GM13977 (cell line): ENCODE results near the gene TMTC1.

ENCODE experiments used
- DNase-seq: peaks from one replicate; pipeline ENCODE4 v3.0.0; 2012; ENCODE audit warnings: low spot score
- CTCF ChIP-seq: IDR thresholded peaks from 2 replicates; pipeline ENCODE4 v1.5.1; 2012; ENCODE audit warnings: mild to moderate bottlenecking, control low read depth; ENCODE audit not compliant: insufficient read depth; ENCODE audit errors: extremely low read depth, missing control alignments
- in situ Hi-C: fragments of 300-500 bp; cut with MboI; formaldehyde crosslinking; loops from one replicate; pipeline ENCODE4 v1.12.0; 2022; ENCODE audit warnings: low sequenced_read_pairs, low pct_unique_long_range_greater_than_20kb, mixed read lengths, inconsistent platforms; ENCODE audit not compliant: unreplicated experiment

TMTC1 gene

GRCh38 chr12:29702222-29702621 lies 81.5 kb downstream of the TMTC1 start:
- DNase-seq = no peak
- no peak for TF ChIP-seq CTCF
- in situ Hi-C loops = no loop called here

- no peak for DNase-seq
These were observed 82.8 kb downstream of the TMTC1 start for GRCh38 chr12:29700761-29701481.

GRCh38 chr12:29698756-29699155 lies 85.0 kb downstream of the TMTC1 start:
- no peak for TF ChIP-seq CTCF
- no peak for DNase-seq
- in situ Hi-C loops = no loop called here

More at GRCh38 chr12:29700761-29701481, 82.8 kb downstream of the TMTC1 start:
- in situ Hi-C loops = no loop called here
- TF ChIP-seq CTCF = no peak

- no peak for TF ChIP-seq CTCF
- DNase-seq = no peak
- in situ Hi-C loops = no loop called here
These were observed 87.9 kb downstream of the TMTC1 start for GRCh38 chr12:29695800-29696199.

- no peak for DNase-seq
- TF ChIP-seq CTCF = no peak
- in situ Hi-C loops = no loop called here
These were observed 88.7 kb downstream of the TMTC1 start for GRCh38 chr12:29695026-29695425.

GRCh38 chr12:29694002-29694401 lies 89.7 kb downstream of the TMTC1 start:
- no peak for DNase-seq
- in situ Hi-C loops = no loop called here
- no peak for TF ChIP-seq CTCF
